ENCODE data around the gene BCAP29.
A peak's percentile ranks its signal among the peaks of the same experiment; 100 is the strongest.

Gene BCAP29

GRCh38 chr7:107661865-107662379, 81.9 kb downstream of the BCAP29 start:
- no peaks in the 10 kb centered on the region for H3K36me3 ChIP-seq (ENCODE audit: control insufficient read depth in 1 of 2, insufficient read depth in 2 of 2, low read length in 2 of 2)
- peaks cover 7 to 17% of the 10 kb centered on the region in 2 donors for H3K4me1 ChIP-seq (ENCODE audit: control insufficient read depth in 1 of 2, insufficient read depth in 2 of 2, low read length in 2 of 2)
- no peaks in the 10 kb centered on the region for H3K9me3 ChIP-seq (ENCODE audit: control insufficient read depth in 1 of 2, low read length in 2 of 2)
- no peak overlapping the region for H3K9ac ChIP-seq (ENCODE audit: low read depth in 1 of 2, low read length in 2 of 2)
- peaks cover 41 to 52% of the 10 kb centered on the region in 2 donors for H3K27me3 ChIP-seq (ENCODE audit: control insufficient read depth in 1 of 2, insufficient read depth in 2 of 2, low read length in 2 of 2)
- H3K27ac ChIP-seq (ENCODE audit: low read depth, low read length) = no peak overlapping the region
- peak overlapping the region; percentile 63 to 75 for H3K4me3 ChIP-seq (ENCODE audit: low read depth in 1 of 2, low read length in 2 of 2)

GRCh38 chr7:107663196-107663595, 83.2 kb downstream of the BCAP29 start:
- H3K27me3 ChIP-seq (ENCODE audit: control insufficient read depth in 1 of 2, insufficient read depth in 2 of 2, low read length in 2 of 2) = peaks cover 41 to 47% of the 10 kb centered on the region in 2 donors
- H3K9ac ChIP-seq (ENCODE audit: low read depth in 1 of 2, low read length in 2 of 2) = no peak overlapping the region
- H3K36me3 ChIP-seq (ENCODE audit: control insufficient read depth in 1 of 2, insufficient read depth in 2 of 2, low read length in 2 of 2) = no peaks in the 10 kb centered on the region
- no peaks in the 10 kb centered on the region for H3K9me3 ChIP-seq (ENCODE audit: control insufficient read depth in 1 of 2, low read length in 2 of 2)
- H3K4me1 ChIP-seq (ENCODE audit: control insufficient read depth in 1 of 2, insufficient read depth in 2 of 2, low read length in 2 of 2) = peaks cover 7 to 17% of the 10 kb centered on the region in 2 donors
- H3K4me3 ChIP-seq (ENCODE audit: low read depth in 1 of 2, low read length in 2 of 2) = no peak overlapping the region
- H3K27ac ChIP-seq (ENCODE audit: low read depth, low read length) = no peak overlapping the region

GRCh38 chr7:107666790-107667189, 86.7 kb downstream of the BCAP29 start:
- Histone ChIP-seq H3K4me1 (ENCODE audit: control insufficient read depth in 1 of 2, insufficient read depth in 2 of 2, low read length in 2 of 2) (peaks cover 0 to 2% of the 10 kb centered on the region in 2 donors), H3K9me3 (ENCODE audit: control insufficient read depth in 1 of 2, low read length in 2 of 2) (no peaks in the 10 kb centered on the region), H3K27ac (ENCODE audit: low read depth, low read length) (no peak overlapping the region), H3K36me3 (ENCODE audit: control insufficient read depth in 1 of 2, insufficient read depth in 2 of 2, low read length in 2 of 2) (no peaks in the 10 kb centered on the region), H3K4me3 (ENCODE audit: low read depth in 1 of 2, low read length in 2 of 2) (no peak overlapping the region), H3K9ac (ENCODE audit: low read depth in 1 of 2, low read length in 2 of 2) (no peak overlapping the region), H3K27me3 (ENCODE audit: control insufficient read depth in 1 of 2, insufficient read depth in 2 of 2, low read length in 2 of 2) (peaks cover 14 to 15% of the 10 kb centered on the region in 2 donors)

GRCh38 chr7:107667341-107667740, 87.3 kb downstream of the BCAP29 start:
- H3K36me3 ChIP-seq (ENCODE audit: control insufficient read depth in 1 of 2, insufficient read depth in 2 of 2, low read length in 2 of 2) = no peaks in the 10 kb centered on the region
- H3K27me3 ChIP-seq (ENCODE audit: control insufficient read depth in 1 of 2, insufficient read depth in 2 of 2, low read length in 2 of 2) = peaks cover 8 to 10% of the 10 kb centered on the region in 2 donors
- no peaks in the 10 kb centered on the region for H3K9me3 ChIP-seq (ENCODE audit: control insufficient read depth in 1 of 2, low read length in 2 of 2)

GRCh38 chr7:107668296-107668695, 88.2 kb downstream of the BCAP29 start:
- Histone ChIP-seq H3K9me3 (ENCODE audit: control insufficient read depth in 1 of 2, low read length in 2 of 2) (no peaks in the 10 kb centered on the region), H3K27me3 (ENCODE audit: control insufficient read depth in 1 of 2, insufficient read depth in 2 of 2, low read length in 2 of 2) (peaks cover 2 to 5% of the 10 kb centered on the region in 2 donors), H3K36me3 (ENCODE audit: control insufficient read depth in 1 of 2, insufficient read depth in 2 of 2, low read length in 2 of 2) (no peaks in the 10 kb centered on the region), H3K27ac (ENCODE audit: low read depth, low read length) (no peak overlapping the region), H3K4me3 (ENCODE audit: low read depth in 1 of 2, low read length in 2 of 2) (no peak overlapping the region), H3K4me1 (ENCODE audit: control insufficient read depth in 1 of 2, insufficient read depth in 2 of 2, low read length in 2 of 2) (no peaks in the 10 kb centered on the region), H3K9ac (ENCODE audit: low read depth in 1 of 2, low read length in 2 of 2) (no peak overlapping the region)

More at GRCh38 chr7:107667341-107667740, 87.3 kb downstream of the BCAP29 start:
- H3K4me3 ChIP-seq (ENCODE audit: low read depth in 1 of 2, low read length in 2 of 2) = no peak overlapping the region
- H3K27ac ChIP-seq (ENCODE audit: low read depth, low read length) = no peak overlapping the region
- H3K4me1 ChIP-seq (ENCODE audit: control insufficient read depth in 1 of 2, insufficient read depth in 2 of 2, low read length in 2 of 2) = no peaks in the 10 kb centered on the region
- no peak overlapping the region for H3K9ac ChIP-seq (ENCODE audit: low read depth in 1 of 2, low read length in 2 of 2)
